ENCODE measurements around the gene ARRB1. TPM values are rescaled to one million over a fixed set of nuclear protein-coding genes. Genes with fewer than 3 reads are reported as not detected.
A peak's percentile ranks its signal among the peaks of the same experiment; 100 is the strongest.
"Not testable (repeated sequence)": the region's sequence is repeated elsewhere in the genome, so short reads cannot be mapped to it uniquely, and the experiment has no call there.

The ARRB1 gene
- total RNA-seq, 1 experiment from 2014 or later = 219 TPM

DNA sequence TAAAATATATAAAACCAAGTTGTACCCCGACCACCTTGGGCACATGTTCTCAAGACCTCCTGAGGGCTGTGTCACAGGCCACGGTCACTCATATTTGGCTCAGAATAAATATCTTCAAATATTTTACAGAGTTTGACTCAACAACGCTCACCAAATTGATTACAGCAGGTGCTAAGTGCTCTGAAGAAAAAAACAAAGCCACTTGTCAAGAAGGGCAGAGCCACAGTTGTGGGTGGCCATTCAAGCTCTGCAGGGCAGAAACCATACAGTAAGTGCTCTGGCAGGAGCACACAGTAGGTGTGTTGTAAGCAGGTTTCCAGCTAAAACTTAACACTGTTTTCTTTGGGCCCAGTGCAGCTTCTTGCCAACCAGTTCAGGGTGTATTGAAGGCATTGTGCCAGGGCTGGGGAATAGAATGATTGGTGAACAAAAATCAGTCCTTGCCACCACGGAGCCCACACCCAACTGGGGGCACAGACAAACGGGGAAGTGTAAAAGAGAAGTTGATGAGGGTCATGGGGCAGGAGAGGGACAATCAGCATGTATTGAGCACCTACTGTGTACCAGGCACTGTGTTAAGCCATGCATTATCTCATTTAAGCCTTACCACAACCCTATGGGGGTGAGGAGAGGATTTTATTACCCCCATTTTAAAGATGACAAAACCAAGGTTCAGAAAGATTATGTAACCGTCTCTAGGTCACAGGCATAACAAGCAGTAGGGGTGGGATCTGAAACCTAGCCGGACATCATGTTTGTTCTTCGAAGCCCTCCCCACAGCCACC lies 18.2 kb downstream of the ARRB1 start:
- H3K27me3 ChIP-seq (ENCODE audit: control insufficient read depth, insufficient read depth, low read length) = no peaks in the 10 kb centered on the region
- no peak overlapping the region for H3K4me3 ChIP-seq (ENCODE audit: low read depth in 2 of 2, low read length in 2 of 2)
- ATAC-seq = no peak
- TF ChIP-seq, protein P1, sequence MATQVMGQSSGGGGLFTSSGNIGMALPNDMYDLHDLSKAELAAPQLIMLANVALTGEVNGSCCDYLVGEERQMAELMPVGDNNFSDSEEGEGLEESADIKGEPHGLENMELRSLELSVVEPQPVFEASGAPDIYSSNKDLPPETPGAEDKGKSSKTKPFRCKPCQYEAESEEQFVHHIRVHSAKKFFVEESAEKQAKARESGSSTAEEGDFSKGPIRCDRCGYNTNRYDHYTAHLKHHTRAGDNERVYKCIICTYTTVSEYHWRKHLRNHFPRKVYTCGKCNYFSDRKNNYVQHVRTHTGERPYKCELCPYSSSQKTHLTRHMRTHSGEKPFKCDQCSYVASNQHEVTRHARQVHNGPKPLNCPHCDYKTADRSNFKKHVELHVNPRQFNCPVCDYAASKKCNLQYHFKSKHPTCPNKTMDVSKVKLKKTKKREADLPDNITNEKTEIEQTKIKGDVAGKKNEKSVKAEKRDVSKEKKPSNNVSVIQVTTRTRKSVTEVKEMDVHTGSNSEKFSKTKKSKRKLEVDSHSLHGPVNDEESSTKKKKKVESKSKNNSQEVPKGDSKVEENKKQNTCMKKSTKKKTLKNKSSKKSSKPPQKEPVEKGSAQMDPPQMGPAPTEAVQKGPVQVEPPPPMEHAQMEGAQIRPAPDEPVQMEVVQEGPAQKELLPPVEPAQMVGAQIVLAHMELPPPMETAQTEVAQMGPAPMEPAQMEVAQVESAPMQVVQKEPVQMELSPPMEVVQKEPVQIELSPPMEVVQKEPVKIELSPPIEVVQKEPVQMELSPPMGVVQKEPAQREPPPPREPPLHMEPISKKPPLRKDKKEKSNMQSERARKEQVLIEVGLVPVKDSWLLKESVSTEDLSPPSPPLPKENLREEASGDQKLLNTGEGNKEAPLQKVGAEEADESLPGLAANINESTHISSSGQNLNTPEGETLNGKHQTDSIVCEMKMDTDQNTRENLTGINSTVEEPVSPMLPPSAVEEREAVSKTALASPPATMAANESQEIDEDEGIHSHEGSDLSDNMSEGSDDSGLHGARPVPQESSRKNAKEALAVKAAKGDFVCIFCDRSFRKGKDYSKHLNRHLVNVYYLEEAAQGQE (IDR thresholded peaks at IDR 0.05; ENCODE audit: insufficient read depth in 1 of 2, low read depth in 2 of 2, low read length in 1 of 2) = no peak
- TF ChIP-seq SIN3A (IDR thresholded peaks at IDR 0.05; ENCODE audit: borderline replicate concordance, insufficient read depth, low read depth, low read length) (no peak), POLR2AphosphoS5 (IDR thresholded peaks at IDR 0.05; ENCODE audit: low read depth, low read length) (no peak), TCF7L2 (IDR thresholded peaks at IDR 0.05; ENCODE audit: low read depth, low read length) (no peak)
- TF ChIP-seq, protein P2, sequence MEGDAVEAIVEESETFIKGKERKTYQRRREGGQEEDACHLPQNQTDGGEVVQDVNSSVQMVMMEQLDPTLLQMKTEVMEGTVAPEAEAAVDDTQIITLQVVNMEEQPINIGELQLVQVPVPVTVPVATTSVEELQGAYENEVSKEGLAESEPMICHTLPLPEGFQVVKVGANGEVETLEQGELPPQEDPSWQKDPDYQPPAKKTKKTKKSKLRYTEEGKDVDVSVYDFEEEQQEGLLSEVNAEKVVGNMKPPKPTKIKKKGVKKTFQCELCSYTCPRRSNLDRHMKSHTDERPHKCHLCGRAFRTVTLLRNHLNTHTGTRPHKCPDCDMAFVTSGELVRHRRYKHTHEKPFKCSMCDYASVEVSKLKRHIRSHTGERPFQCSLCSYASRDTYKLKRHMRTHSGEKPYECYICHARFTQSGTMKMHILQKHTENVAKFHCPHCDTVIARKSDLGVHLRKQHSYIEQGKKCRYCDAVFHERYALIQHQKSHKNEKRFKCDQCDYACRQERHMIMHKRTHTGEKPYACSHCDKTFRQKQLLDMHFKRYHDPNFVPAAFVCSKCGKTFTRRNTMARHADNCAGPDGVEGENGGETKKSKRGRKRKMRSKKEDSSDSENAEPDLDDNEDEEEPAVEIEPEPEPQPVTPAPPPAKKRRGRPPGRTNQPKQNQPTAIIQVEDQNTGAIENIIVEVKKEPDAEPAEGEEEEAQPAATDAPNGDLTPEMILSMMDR (IDR thresholded peaks at IDR 0.05) = no peak
- peak overlapping the region; percentile 96 for H3K27ac ChIP-seq (ENCODE audit: low read length)
- H3K9me3 ChIP-seq (ENCODE audit: control insufficient read depth, insufficient read depth, low read depth, low read length) = no peaks in the 10 kb centered on the region
- peaks cover 86% of the 10 kb centered on the region for H3K4me1 ChIP-seq (ENCODE audit: control insufficient read depth, insufficient read depth, low read length)
- intact Hi-C loops (cut with micrococcal nuclease; ENCODE audit: unreplicated experiment) (no loop called here), in situ Hi-C loops (cut with HindIII; ENCODE audit: low pct_unique_long_range_greater_than_20kb, low sequenced_read_pairs) (no loop called here)
- ChIA-PET POLR2A (interaction anchor here (0.7 kb wide), 1 partner anchor 31 kb away, joined by 5 read pairs; no protein-coding TSS in a partner anchor), CTCF (interaction anchor here (0.7 kb wide), 1 partner anchor 57 kb away, joined by 3 read pairs; no protein-coding TSS in a partner anchor)
- no TSS peak for BruUV-seq (replicated peaks)
- no peaks in the 10 kb centered on the region for H3K36me3 ChIP-seq (ENCODE audit: control insufficient read depth, insufficient read depth, low read length)
- no peak for DNase-seq (ENCODE audit: low read depth, low spot score)

DNA sequence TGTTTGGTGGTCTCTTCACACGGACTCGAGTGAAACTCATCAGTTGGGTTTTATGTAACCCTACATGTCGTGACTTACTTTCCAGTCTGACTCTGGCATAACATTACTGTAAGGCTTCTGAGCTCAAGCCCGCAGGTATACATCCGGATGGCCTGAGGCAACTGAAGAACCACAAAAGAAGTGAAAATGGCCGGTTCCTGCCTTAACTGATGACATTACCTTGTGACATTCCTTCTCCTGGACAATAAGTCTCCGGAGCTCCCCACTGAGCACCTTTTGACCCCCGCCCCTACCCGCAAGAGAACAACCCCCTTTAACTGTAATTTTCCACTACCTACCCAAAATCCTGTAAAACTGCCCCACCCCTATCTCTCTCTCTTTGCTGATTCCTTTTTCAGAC lies 19.7 kb downstream of the ARRB1 start:
- POLR2A ChIA-PET; in situ Hi-C loops (cut with HindIII; ENCODE audit: low pct_unique_long_range_greater_than_20kb, low sequenced_read_pairs): not testable (repeated sequence)

DNA sequence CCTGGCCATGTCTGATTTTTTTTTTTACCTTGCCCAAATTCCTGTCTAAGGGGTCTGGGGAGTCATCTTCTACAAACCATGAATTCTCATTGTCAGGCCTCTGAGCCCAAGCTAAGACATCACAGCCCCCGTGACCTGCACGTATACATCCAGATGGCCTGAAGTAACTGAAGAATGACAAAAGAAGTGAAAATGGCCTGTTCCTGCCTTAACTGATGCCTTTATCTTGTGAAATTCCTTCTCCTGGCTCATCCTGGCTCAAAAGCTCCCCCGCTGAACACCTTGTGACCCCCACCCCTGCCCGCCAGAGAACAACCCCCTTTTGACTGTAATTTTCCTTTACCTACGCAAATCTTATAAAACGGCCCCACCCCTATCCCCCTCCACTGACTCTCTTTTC lies 20.2 kb downstream of the ARRB1 start:
- Histone ChIP-seq H3K27ac (ENCODE audit: low read length) (peak overlapping the region; percentile 96), H3K4me1 (ENCODE audit: control insufficient read depth, insufficient read depth, low read length) (peaks cover 83% of the 10 kb centered on the region)
- H3K27me3 ChIP-seq (ENCODE audit: control insufficient read depth, insufficient read depth, low read length); BruUV-seq (replicated peaks); in situ Hi-C loops (cut with HindIII; ENCODE audit: low pct_unique_long_range_greater_than_20kb, low sequenced_read_pairs); ATAC-seq; H3K9me3 ChIP-seq (ENCODE audit: control insufficient read depth, insufficient read depth, low read depth, low read length); H3K36me3 ChIP-seq (ENCODE audit: control insufficient read depth, insufficient read depth, low read length); intact Hi-C loops (cut with micrococcal nuclease; ENCODE audit: unreplicated experiment); DNase-seq (ENCODE audit: low read depth, low spot score); H3K4me3 ChIP-seq (ENCODE audit: low read depth in 2 of 2, low read length in 2 of 2); POLR2A ChIA-PET: not testable (repeated sequence)
- CTCF ChIA-PET = interaction anchor here (2.4 kb wide), 1 partner anchor 9 kb away, joined by 15 read pairs; no protein-coding TSS in a partner anchor

More for the DNA sequence above, 19.7 kb downstream of the ARRB1 start:
- Histone ChIP-seq H3K4me1 (ENCODE audit: control insufficient read depth, insufficient read depth, low read length) (peaks cover 83% of the 10 kb centered on the region), H3K27ac (ENCODE audit: low read length) (peak overlapping the region; percentile 96)
- ATAC-seq; BruUV-seq (replicated peaks); H3K27me3 ChIP-seq (ENCODE audit: control insufficient read depth, insufficient read depth, low read length); intact Hi-C loops (cut with micrococcal nuclease; ENCODE audit: unreplicated experiment); H3K9me3 ChIP-seq (ENCODE audit: control insufficient read depth, insufficient read depth, low read depth, low read length); DNase-seq (ENCODE audit: low read depth, low spot score); H3K36me3 ChIP-seq (ENCODE audit: control insufficient read depth, insufficient read depth, low read length); H3K4me3 ChIP-seq (ENCODE audit: low read depth in 2 of 2, low read length in 2 of 2): not testable (repeated sequence)
- CTCF ChIA-PET = interaction anchor here (2.4 kb wide), 1 partner anchor 9 kb away, joined by 15 read pairs; no protein-coding TSS in a partner anchor

DNA sequence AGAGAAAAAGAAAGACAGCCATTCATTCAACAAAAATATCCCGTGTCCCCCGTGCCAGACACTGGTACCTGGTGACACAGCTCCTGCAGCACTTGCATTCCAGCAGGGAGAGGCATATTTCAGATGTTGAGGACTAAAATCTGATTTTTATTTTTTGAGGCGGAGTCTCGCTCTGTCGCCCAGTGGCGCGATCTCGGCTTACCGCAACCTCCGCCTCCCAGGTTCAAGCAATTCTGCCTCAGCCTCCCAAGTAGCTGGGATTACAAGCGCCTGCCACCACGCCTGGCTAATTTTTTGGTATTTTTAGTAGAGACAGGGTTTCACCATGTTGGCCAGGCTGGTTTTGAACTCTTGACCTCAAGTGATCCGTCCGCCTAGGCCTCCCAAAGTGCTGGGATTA lies 20.6 kb downstream of the ARRB1 start:
- intact Hi-C loops (cut with micrococcal nuclease; ENCODE audit: unreplicated experiment); DNase-seq (ENCODE audit: low read depth, low spot score); BruUV-seq (replicated peaks); H3K9me3 ChIP-seq (ENCODE audit: control insufficient read depth, insufficient read depth, low read depth, low read length); POLR2A ChIA-PET; H3K36me3 ChIP-seq (ENCODE audit: control insufficient read depth, insufficient read depth, low read length); ATAC-seq; H3K27me3 ChIP-seq (ENCODE audit: control insufficient read depth, insufficient read depth, low read length); in situ Hi-C loops (cut with HindIII; ENCODE audit: low pct_unique_long_range_greater_than_20kb, low sequenced_read_pairs): not testable (repeated sequence)
- CTCF ChIA-PET = interaction anchor here (0.6 to 2.4 kb wide), 4 partner anchors 10 to 73 kb away, joined by 3 to 15 read pairs (median 4); no protein-coding TSS in a partner anchor
- Histone ChIP-seq H3K4me1 (ENCODE audit: control insufficient read depth, insufficient read depth, low read length) (peaks cover 83% of the 10 kb centered on the region), H3K27ac (ENCODE audit: low read length) (peak overlapping the region; percentile 96), H3K4me3 (ENCODE audit: low read depth in 2 of 2, low read length in 2 of 2) (peak overlapping the region in 1 of 2 experiments; percentile 12; a peak in 1 of 4 replicates)
